Endothelial cell of umbilical vein (primary cell): ENCODE measurements around the gene MAPK13. TPM values are rescaled to one million over a fixed set of nuclear protein-coding genes. Genes with fewer than 3 reads are reported as not detected.

ENCODE experiments used
- BruUV-seq: library from RNA; stranded (reverse); fragments of 400-500 nt; replicated peaks from 2 replicates; lab custom pipeline; 2021; lab: Mats Ljungman, UMichigan
- CTCF ChIA-PET: fragments of 300-600, 350-600 bp; sonication (Branson Sonifier 250); formaldehyde crosslinking; loops from one replicate; lab custom pipeline; 2021; ENCODE audit warnings: antibody characterized with exemption, inconsistent platforms; lab: Charles Lee
- POLR2A ChIA-PET: fragments of 300-600, 350-600 bp; sonication (Branson Sonifier 250); formaldehyde crosslinking; loops from one replicate; lab custom pipeline; 2021; ENCODE audit warnings: antibody characterized with exemption, inconsistent platforms; lab: Charles Lee
- DNase-seq: peaks from one replicate; pipeline ENCODE4 v3.0.0-alpha.2; 2011; ENCODE audit warnings: low read depth, low spot score
- FAIRE-seq: peaks from 2 replicates; lab custom pipeline; 2011; peaks lifted over from hg19 to GRCh38; lab: Jason Lieb, UNC
- H2AFZ ChIP-seq: 2 replicates; pipeline ENCODE4 v1.6.0; 2012; ENCODE audit warnings: low read depth, low read length, control low read depth, inconsistent platforms
- H3K27ac ChIP-seq: 2 replicates; pipeline ENCODE4 v1.5.1; 2011; ENCODE audit warnings: low read depth, mild to moderate bottlenecking, control low read depth, low read length, moderate library complexity; ENCODE audit not compliant: insufficient read depth
- H3K27me3 ChIP-seq, 2 experiments: 2 replicates each; pipeline versions ENCODE4 v1.6.0 to v1.6.1; 2011; ENCODE audit warnings: low read length in 2 of 2, mixed read lengths in 1 of 2; ENCODE audit not compliant: control insufficient read depth in 2 of 2, insufficient read depth in 2 of 2
- H3K36me3 ChIP-seq, 2 experiments: 2 replicates in 1 of 2; 3 replicates in 1 of 2; pipeline ENCODE4 v1.5.1; 2011; ENCODE audit warnings: low read length in 2 of 2, mild to moderate bottlenecking in 1 of 2, moderate library complexity in 1 of 2; ENCODE audit not compliant: control insufficient read depth in 2 of 2, insufficient read depth in 2 of 2; ENCODE audit errors: extremely low read depth in 1 of 2
- H3K4me1 ChIP-seq: 3 replicates; pipeline ENCODE4 v1.5.1; 2011; ENCODE audit warnings: mild to moderate bottlenecking, low read length; ENCODE audit not compliant: control insufficient read depth, insufficient read depth; ENCODE audit errors: extremely low read depth
- H3K4me2 ChIP-seq: 2 replicates; pipeline ENCODE4 v1.6.1; 2011; ENCODE audit warnings: low read length, control low read depth, mixed read lengths; ENCODE audit not compliant: insufficient read depth
- H3K4me3 ChIP-seq, 3 experiments: fragments of 200-600 bp in 1 of 3; sonication (generic), shearing (Covaris generic) in 1 of 3; replicated peaks in 1 of 3; 2 replicates each; pipeline ENCODE4 v1.5.1; 2011 to 2016; ENCODE audit warnings: control low read depth in 3 of 3, low read length in 3 of 3, mild to moderate bottlenecking in 2 of 3, inconsistent platforms in 1 of 3, low read depth in 1 of 3, moderate library complexity in 1 of 3; ENCODE audit not compliant: insufficient read depth in 1 of 3
- H3K79me2 ChIP-seq: 2 replicates; pipeline ENCODE4 v1.6.0; 2012; ENCODE audit warnings: low read length, inconsistent platforms; ENCODE audit not compliant: control insufficient read depth, insufficient read depth
- H3K9ac ChIP-seq: replicated peaks from 2 replicates; pipeline ENCODE3; 2011; ENCODE audit warnings: low read length, control low read depth; ENCODE audit not compliant: insufficient read depth; ENCODE audit errors: extremely low read depth
- H3K9me1 ChIP-seq: replicated peaks from 3 replicates; pipeline ENCODE4 v1.6.0; 2011; ENCODE audit warnings: mild to moderate bottlenecking, low read length; ENCODE audit not compliant: control insufficient read depth, insufficient read depth; ENCODE audit errors: extremely low read depth
- H3K9me3 ChIP-seq: replicated peaks from 2 replicates; pipeline ENCODE4 v1.5.1; 2012; ENCODE audit warnings: low read length, inconsistent platforms; ENCODE audit not compliant: control insufficient read depth, insufficient read depth
- H4K20me1 ChIP-seq: replicated peaks from 2 replicates; pipeline ENCODE3; 2011; ENCODE audit warnings: mild to moderate bottlenecking, low read length; ENCODE audit not compliant: control insufficient read depth, insufficient read depth; ENCODE audit errors: extremely low read depth
- CTCF ChIP-seq, 2 donors: IDR thresholded peaks; 1 replicate in 1 of 2; 2 replicates in 1 of 2; pipeline ENCODE4 v1.5.1; 2011; ENCODE audit warnings: low read length in 2 of 2, mild to moderate bottlenecking in 2 of 2, moderate library complexity in 2 of 2, control low read depth in 1 of 2, inconsistent platforms in 1 of 2, low read depth in 1 of 2; ENCODE audit not compliant: insufficient read depth in 1 of 2; ENCODE audit errors: extremely low read depth in 1 of 2
- EZH2 ChIP-seq: IDR thresholded peaks from 2 replicates; pipeline ENCODE4 v1.6.1; 2012; ENCODE audit warnings: borderline replicate concordance, low read depth, mild to moderate bottlenecking, moderate library complexity, low read length, inconsistent platforms; ENCODE audit not compliant: severe bottlenecking
- FOS ChIP-seq: IDR thresholded peaks from 2 replicates; pipeline ENCODE4 v1.6.1; 2011; ENCODE audit warnings: mild to moderate bottlenecking, low read length, moderate library complexity, borderline replicate concordance; ENCODE audit not compliant: insufficient read depth
- GATA2 ChIP-seq: IDR thresholded peaks from 2 replicates; pipeline ENCODE4 v1.7.0; 2011; ENCODE audit warnings: low read depth, mild to moderate bottlenecking, moderate library complexity, mixed read lengths, low read length; ENCODE audit not compliant: insufficient read length, insufficient read depth
- JUN ChIP-seq: IDR thresholded peaks from 2 replicates; pipeline ENCODE4 v1.6.1; 2011; ENCODE audit warnings: borderline replicate concordance, low read depth; ENCODE audit not compliant: insufficient read length, insufficient read depth
- MAX ChIP-seq: IDR thresholded peaks from 2 replicates; pipeline ENCODE4 v1.6.1; 2011; ENCODE audit not compliant: insufficient read depth, insufficient read length
- MYC ChIP-seq: IDR thresholded peaks from one replicate; pipeline ENCODE4 v1.6.1; 2011; ENCODE audit warnings: mild to moderate bottlenecking, low read depth, low read length
- POLR2A ChIP-seq: IDR thresholded peaks from 2 replicates; pipeline ENCODE4 v1.6.1; 2012; ENCODE audit warnings: low read depth, mild to moderate bottlenecking, control low read depth, low read length
- POLR2AphosphoS5 ChIP-seq: IDR thresholded peaks from 2 replicates; pipeline ENCODE4 v1.6.1; 2012; ENCODE audit warnings: low read depth, mild to moderate bottlenecking, control low read depth, low read length, moderate library complexity; ENCODE audit not compliant: insufficient read depth
- dilution Hi-C: fragments of 300-500 bp; cut with MboI; formaldehyde crosslinking; loops from one replicate; pipeline ENCODE4 v1.15.0; 2019; ENCODE audit warnings: low sequenced_read_pairs; ENCODE audit not compliant: extremely low pct_ligation_motif_present
- intact Hi-C: fragments of 100-400 bp; cut with micrococcal nuclease; formaldehyde crosslinking; loops from one replicate; pipeline ENCODE4 v1.10.0; 2022
- polyA plus RNA-seq, 4 experiments: library from polyadenylated mRNA; depleted of rRNA in 3 of 4; stranded (reverse) in 3 of 4; unstranded in 1 of 4; fragments of >200 nt; gene quantifications; 2 replicates each; pipeline versions ENCODE4 v1.2.1 to v1.2.3, GENCODE V29; 2011 to 2012; ENCODE audit warnings: missing spikeins in 1 of 4
- total RNA-seq: library from RNA; stranded (reverse); gene quantifications from 2 replicates; pipeline ENCODE4 v1.2.3, GENCODE V29; 2021

MAPK13 gene
- total and polyA plus RNA-seq, 2 donors (not counting 3 experiments of a cell fraction or from before 2014, with no cell fraction given): 9.0 to 11.6 TPM

GRCh38 chr6:36122495-36123269 is 7.6 kb upstream of the MAPK13 start:
- no peaks in the 10 kb centered on the region for H3K9me1 ChIP-seq
- no peaks in the 10 kb centered on the region for H3K36me3 ChIP-seq
- peaks cover 31% of the 10 kb centered on the region for H3K4me1 ChIP-seq
- no peak overlapping the region for H3K4me2 ChIP-seq
- no peaks in the 10 kb centered on the region for H3K27me3 ChIP-seq
- FAIRE-seq (no peak), DNase-seq (no peak)
- no TSS peak for BruUV-seq
- no peaks in the 10 kb centered on the region for H3K9me3 ChIP-seq
- H4K20me1 ChIP-seq: no peaks in the 10 kb centered on the region
- H3K79me2 ChIP-seq: no peaks in the 10 kb centered on the region
- dilution Hi-C loops (no loop called here), intact Hi-C loops (loop anchor here (1.0 kb wide), 1 partner anchor 74 kb away; the partner anchor contains the start of gene BRPF3)
- H3K27ac ChIP-seq: no peak overlapping the region
- TF ChIP-seq MYC (no peak), POLR2AphosphoS5 (no peak), POLR2A (no peak), FOS (no peak), CTCF (IDR thresholded peaks at IDR 0.05; ENCODE audit: extremely low read depth in 1 of 2, insufficient read depth in 1 of 2, low read depth in 1 of 2, low read length in 2 of 2) (no peak), EZH2 (no peak), MAX (no peak), JUN (no peak), GATA2 (no peak)
- ChIA-PET POLR2A (no interaction called here), CTCF (interaction anchor here (0.9 to 3.9 kb wide), 10 partner anchors 10 to 218 kb away, joined by 3 to 25 read pairs (median 5); partner anchors contain the start of gene BRPF3)
- H3K4me3 ChIP-seq: no peak overlapping the region
- H3K9ac ChIP-seq: no peak overlapping the region
- H2AFZ ChIP-seq: no peak overlapping the region
